Testis (tissue), 2 donors: ENCODE measurements around the gene LKAAEAR1.

Experiments used
- CTCF ChIP-seq, 3 experiments: fragments of 450-650 bp in 2 of 3; fragments of 200-600 bp in 1 of 3; sonication (generic) in 1 of 3; IDR thresholded peaks; one replicate each; pipeline ENCODE4 v1.5.1; 2016 to 2019; ENCODE audit warnings: antibody characterized with exemption in 3 of 3, mild to moderate bottlenecking in 2 of 3, moderate library complexity in 1 of 3
- POLR2A ChIP-seq: fragments of 450-650 bp; IDR thresholded peaks from one replicate; pipeline ENCODE4 v1.6.1; 2017; ENCODE audit warnings: antibody characterized with exemption, mild to moderate bottlenecking, moderate library complexity

- TF ChIP-seq POLR2A: no peak
- TF ChIP-seq CTCF (IDR thresholded peaks at IDR 0.05): no peak
Measured at GRCh38 chr20:64072498-64073063, 11.6 kb downstream of the LKAAEAR1 start.
